HG02884 (cell line): ENCODE data around the gene TXNL4A.
A peak's percentile ranks its signal among the peaks of the same experiment; 100 is the strongest.
"Not testable (repeated sequence)": the region's sequence is repeated elsewhere in the genome, so short reads cannot be mapped to it uniquely, and the experiment has no call there.

Experiments
- ATAC-seq: cut with Tn5 transposase; IDR thresholded peaks from one replicate; pipeline ENCODE4 v1.9.1; 2021; ENCODE audit warnings: mild to moderate bottlenecking, moderate library complexity; ENCODE audit not compliant: unreplicated experiment

Gene TXNL4A

GRCh38 chr18:79965119-79965902 lies 23.1 kb downstream of the TXNL4A start:
- no peak for ATAC-seq

- peak; percentile 59 for ATAC-seq
These were observed 23.8 kb downstream of the TXNL4A start, which contains the start of gene HSBP1L1 for GRCh38 chr18:79964330-79965118. Gene HSBP1L1 (plus strand): TSS chr18:79964643. CDS start chr18:79964736, 93 bp downstream.

GRCh38 chr18:79963658-79964329 lies 24.6 kb downstream of the TXNL4A start:
- no peak for ATAC-seq

GRCh38 chr18:79962835-79963657 lies 25.3 kb downstream of the TXNL4A start:
- peak; percentile 53 for ATAC-seq

GRCh38 chr18:79962311-79962710 lies 26.1 kb downstream of the TXNL4A start:
- ATAC-seq = no peak

GRCh38 chr18:79961527-79962291 lies 26.7 kb downstream of the TXNL4A start:
- no peak for ATAC-seq

GRCh38 chr18:79960921-79961526 lies 27.3 kb downstream of the TXNL4A start:
- ATAC-seq = no peak

- not testable (repeated sequence) for ATAC-seq
These were observed 28.1 kb downstream of the TXNL4A start for GRCh38 chr18:79960161-79960801.

- no peak for ATAC-seq
These were observed 29.4 kb downstream of the TXNL4A start for GRCh38 chr18:79958981-79959380.

- ATAC-seq = no peak
These were observed 32.1 kb downstream of the TXNL4A start for GRCh38 chr18:79956276-79956675.

- ATAC-seq = no peak
These were observed 32.9 kb downstream of the TXNL4A start for GRCh38 chr18:79955302-79956075.

- ATAC-seq = no peak
These were observed 33.6 kb downstream of the TXNL4A start for GRCh38 chr18:79954791-79955190.

- ATAC-seq = no peak
These were observed 34.3 kb downstream of the TXNL4A start for GRCh38 chr18:79953971-79954651.

- ATAC-seq = no peak
These were observed 35.3 kb downstream of the TXNL4A start for GRCh38 chr18:79952996-79953559.

- no peak for ATAC-seq
These were observed 35.8 kb downstream of the TXNL4A start for GRCh38 chr18:79952456-79952995.

GRCh38 chr18:79951545-79952455 lies 36.6 kb downstream of the TXNL4A start, which contains the start of gene SLC66A2:
Gene SLC66A2 (minus strand): TSS chr18:79951653. CDS start chr18:79950926, 727 bp downstream.
- peak; percentile 69 for ATAC-seq
